Osteoblast (primary cell): Measurements from ENCODE around the gene GRM7. TPM values are rescaled to one million over a fixed set of nuclear protein-coding genes. Genes with fewer than 3 reads are reported as not detected.

Source experiments
- DNase-seq: peaks from one replicate; pipeline ENCODE4 v3.0.0; 2011; ENCODE audit warnings: low spot score, mixed read lengths; ENCODE audit not compliant: insufficient read length; ENCODE audit errors: missing footprints
- H2AFZ ChIP-seq: 2 replicates; pipeline ENCODE4 v1.6.0; 2011; ENCODE audit warnings: mild to moderate bottlenecking, low read length
- H3K27ac ChIP-seq: 2 replicates; pipeline ENCODE4 v1.5.1; 2011; ENCODE audit warnings: mild to moderate bottlenecking, low read depth, low read length, moderate library complexity
- H3K27me3 ChIP-seq: 2 replicates; pipeline ENCODE4 v1.6.0; 2012; ENCODE audit warnings: mild to moderate bottlenecking, control low read depth, inconsistent platforms, low read length, moderate library complexity; ENCODE audit not compliant: insufficient read depth
- H3K36me3 ChIP-seq: 2 replicates; pipeline ENCODE4 v1.5.1; 2011; ENCODE audit warnings: mild to moderate bottlenecking, low read length, control low read depth, moderate library complexity; ENCODE audit not compliant: insufficient read depth
- H3K4me1 ChIP-seq: 2 replicates; pipeline ENCODE4 v1.5.1; 2011; ENCODE audit warnings: mild to moderate bottlenecking, low read length, control low read depth, moderate library complexity; ENCODE audit not compliant: insufficient read depth
- H3K4me2 ChIP-seq: 2 replicates; pipeline ENCODE4 v1.6.0; 2011; ENCODE audit warnings: mild to moderate bottlenecking, low read length; ENCODE audit not compliant: insufficient read depth
- H3K4me3 ChIP-seq: fragments of 200-600 bp; sonication (generic); 3 replicates; pipeline ENCODE4 v1.5.1; 2012; ENCODE audit warnings: mild to moderate bottlenecking, low read length, inconsistent platforms; ENCODE audit not compliant: insufficient read depth
- H3K79me2 ChIP-seq: 2 replicates; pipeline ENCODE4 v1.6.0; 2012; ENCODE audit warnings: mild to moderate bottlenecking, low read length, control low read depth, inconsistent platforms; ENCODE audit not compliant: insufficient read depth
- H3K9me3 ChIP-seq: 2 replicates; pipeline ENCODE4 v1.5.1; 2011; ENCODE audit warnings: low read depth, low read length, control low read depth
- H4K20me1 ChIP-seq: 2 replicates; pipeline ENCODE4 v1.6.0; 2012; ENCODE audit warnings: mild to moderate bottlenecking, low read length, control low read depth; ENCODE audit not compliant: insufficient read depth
- CTCF ChIP-seq: IDR thresholded peaks from 2 replicates; pipeline ENCODE4 v1.5.1; 2011; ENCODE audit warnings: mild to moderate bottlenecking, low read depth, low read length, moderate library complexity; ENCODE audit errors: extremely low read depth
- total RNA-seq: library from RNA; depleted of rRNA; stranded (reverse); fragments of >200 nt; gene quantifications from 2 replicates; pipeline ENCODE4 v1.2.3, GENCODE V29; 2012

GRM7 gene
- total RNA-seq, 1 donor, result not detected

- Histone ChIP-seq H3K4me3 (no peak overlapping the region), H3K4me1 (no peaks in the 10 kb centered on the region), H3K9me3 (no peaks in the 10 kb centered on the region), H3K79me2 (no peaks in the 10 kb centered on the region), H3K27ac (no peak overlapping the region), H2AFZ (no peak overlapping the region), H3K27me3 (no peaks in the 10 kb centered on the region), H3K36me3 (no peaks in the 10 kb centered on the region), H3K4me2 (no peak overlapping the region), H4K20me1 (no peaks in the 10 kb centered on the region)
- DNase-seq, result no peak
- TF ChIP-seq CTCF, result no peak
Observed at GRCh38 chr3:7607083-7607482, 746.2 kb downstream of the GRM7 start.

- Histone ChIP-seq H3K36me3 (no peaks in the 10 kb centered on the region), H3K27me3 (no peaks in the 10 kb centered on the region), H3K27ac (no peak overlapping the region), H3K9me3 (no peaks in the 10 kb centered on the region), H2AFZ (no peak overlapping the region), H3K4me3 (no peak overlapping the region), H3K4me2 (no peak overlapping the region), H4K20me1 (no peaks in the 10 kb centered on the region), H3K4me1 (no peaks in the 10 kb centered on the region), H3K79me2 (no peaks in the 10 kb centered on the region)
- no peak for DNase-seq
- no peak for TF ChIP-seq CTCF
Observed at GRCh38 chr3:7607676-7608075, 746.8 kb downstream of the GRM7 start.

- Histone ChIP-seq H3K4me2 (no peak overlapping the region), H3K36me3 (no peaks in the 10 kb centered on the region), H4K20me1 (no peaks in the 10 kb centered on the region), H3K9me3 (no peaks in the 10 kb centered on the region), H3K27me3 (no peaks in the 10 kb centered on the region), H3K4me3 (no peak overlapping the region), H3K4me1 (no peaks in the 10 kb centered on the region), H3K27ac (no peak overlapping the region), H2AFZ (no peak overlapping the region), H3K79me2 (no peaks in the 10 kb centered on the region)
- no peak for DNase-seq
- no peak for TF ChIP-seq CTCF
Observed at GRCh38 chr3:7610634-7611033, 749.7 kb downstream of the GRM7 start.

GRCh38 chr3:7615043-7615442, 754.1 kb downstream of the GRM7 start:
- Histone ChIP-seq H3K4me1 (no peaks in the 10 kb centered on the region), H3K27ac (no peak overlapping the region), H3K4me2 (no peak overlapping the region), H3K27me3 (no peaks in the 10 kb centered on the region), H3K4me3 (no peak overlapping the region), H3K79me2 (no peaks in the 10 kb centered on the region), H3K9me3 (no peaks in the 10 kb centered on the region), H3K36me3 (no peaks in the 10 kb centered on the region), H2AFZ (no peak overlapping the region), H4K20me1 (no peaks in the 10 kb centered on the region)
- DNase-seq, result no peak
- TF ChIP-seq CTCF, result no peak
